ENCODE data around the gene IVL.

IVL gene

GRCh38 chr1:152912471-152912870 lies 4.1 kb downstream of the IVL start:
- TF ChIP-seq CTCF (IDR thresholded peaks at IDR 0.05; ENCODE audit: low read length) (no peak), EZH2 (optimal IDR thresholded peaks at IDR 0.05; ENCODE audit: low read depth, low read length) (no peak), EZH2phosphoT487 (IDR thresholded peaks at IDR 0.05; ENCODE audit: low read length) (no peak)
- H3F3A ChIP-seq (ENCODE audit: insufficient read depth, low read length) = no peaks in the 10 kb centered on the region
- DNase-seq = no peak
- no peaks in the 10 kb centered on the region for H3K9me2 ChIP-seq (replicated peaks; ENCODE audit: insufficient read depth, low read length)
- no peak overlapping the region for H2AFZ ChIP-seq (ENCODE audit: low read length)
- no peak overlapping the region for H3K4me3 ChIP-seq (ENCODE audit: low read length)
- H3K4me1 ChIP-seq (ENCODE audit: low read length) = no peaks in the 10 kb centered on the region
- H3K36me3 ChIP-seq (replicated peaks; ENCODE audit: insufficient read depth, low read length) = no peaks in the 10 kb centered on the region
- no peaks in the 10 kb centered on the region for H3K27me3 ChIP-seq (replicated peaks; ENCODE audit: insufficient read depth, low read length)
- H3K79me2 ChIP-seq (ENCODE audit: low read length) = no peaks in the 10 kb centered on the region
- H3K27ac ChIP-seq (ENCODE audit: low read length) = no peak overlapping the region
- H4K20me1 ChIP-seq (ENCODE audit: insufficient read depth, low read length) = no peaks in the 10 kb centered on the region
- no peak overlapping the region for H3K4me2 ChIP-seq (ENCODE audit: low read depth, low read length)
- no peaks in the 10 kb centered on the region for H3K9me3 ChIP-seq (replicated peaks; ENCODE audit: insufficient read depth, low read length)
- no peak overlapping the region for H3K9ac ChIP-seq (ENCODE audit: low read length)

- Histone ChIP-seq H3K4me2 (ENCODE audit: low read depth, low read length) (no peak overlapping the region), H2AFZ (ENCODE audit: low read length) (no peak overlapping the region), H3F3A (ENCODE audit: insufficient read depth, low read length) (no peaks in the 10 kb centered on the region), H3K79me2 (ENCODE audit: low read length) (no peaks in the 10 kb centered on the region), H3K9me2 (replicated peaks; ENCODE audit: insufficient read depth, low read length) (no peaks in the 10 kb centered on the region), H3K36me3 (replicated peaks; ENCODE audit: insufficient read depth, low read length) (no peaks in the 10 kb centered on the region), H3K9ac (ENCODE audit: low read length) (no peak overlapping the region), H3K27me3 (replicated peaks; ENCODE audit: insufficient read depth, low read length) (no peaks in the 10 kb centered on the region), H3K4me3 (ENCODE audit: low read length) (no peak overlapping the region), H3K4me1 (ENCODE audit: low read length) (no peaks in the 10 kb centered on the region), H4K20me1 (ENCODE audit: insufficient read depth, low read length) (no peaks in the 10 kb centered on the region), H3K9me3 (replicated peaks; ENCODE audit: insufficient read depth, low read length) (no peaks in the 10 kb centered on the region), H3K27ac (ENCODE audit: low read length) (no peak overlapping the region)
- DNase-seq = no peak
- TF ChIP-seq CTCF (IDR thresholded peaks at IDR 0.05; ENCODE audit: low read length) (no peak), EZH2phosphoT487 (IDR thresholded peaks at IDR 0.05; ENCODE audit: low read length) (no peak), EZH2 (optimal IDR thresholded peaks at IDR 0.05; ENCODE audit: low read depth, low read length) (no peak)
Measured at GRCh38 chr1:152912900-152913299, 4.6 kb downstream of the IVL start.

DNA sequence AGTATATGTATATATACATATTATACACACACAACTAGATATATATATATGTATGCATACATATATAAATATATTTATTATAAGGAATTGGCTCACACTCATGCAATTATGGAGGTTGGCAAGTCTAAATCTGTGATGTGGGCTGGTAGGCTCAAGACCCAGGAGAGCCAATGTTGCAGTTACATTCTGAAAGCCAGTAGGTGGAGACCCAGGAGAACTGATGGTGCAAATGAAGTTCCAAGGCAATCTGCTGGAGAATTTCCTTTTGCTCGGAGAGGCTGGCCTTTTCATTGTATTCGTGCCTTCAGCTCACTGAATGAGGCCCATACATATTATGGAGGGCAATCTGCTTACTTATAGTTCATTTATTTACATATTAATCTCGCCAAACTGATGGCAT lies 9.4 kb downstream of the IVL start:
- Histone ChIP-seq H3K9me2 (replicated peaks; ENCODE audit: insufficient read depth, low read length) (no peaks in the 10 kb centered on the region), H3K4me2 (ENCODE audit: low read depth, low read length) (no peak overlapping the region), H3K27ac (ENCODE audit: low read length) (no peak overlapping the region), H3K9ac (ENCODE audit: low read length) (no peak overlapping the region), H2AFZ (ENCODE audit: low read length) (no peak overlapping the region), H3K36me3 (replicated peaks; ENCODE audit: insufficient read depth, low read length) (no peaks in the 10 kb centered on the region), H3K9me3 (replicated peaks; ENCODE audit: insufficient read depth, low read length) (no peaks in the 10 kb centered on the region), H4K20me1 (ENCODE audit: insufficient read depth, low read length) (no peaks in the 10 kb centered on the region), H3K79me2 (ENCODE audit: low read length) (no peaks in the 10 kb centered on the region), H3F3A (ENCODE audit: insufficient read depth, low read length) (no peaks in the 10 kb centered on the region), H3K27me3 (replicated peaks; ENCODE audit: insufficient read depth, low read length) (no peaks in the 10 kb centered on the region), H3K4me3 (ENCODE audit: low read length) (no peak overlapping the region), H3K4me1 (ENCODE audit: low read length) (no peaks in the 10 kb centered on the region)
- peak; percentile 46 for DNase-seq
- peak; percentile 42 for TF ChIP-seq CTCF (IDR thresholded peaks at IDR 0.05; ENCODE audit: low read length)
- no peak for TF ChIP-seq EZH2 (optimal IDR thresholded peaks at IDR 0.05; ENCODE audit: low read depth, low read length)
